ENCODE measurements around the gene KIF4A. TPM values are rescaled to one million over a fixed set of nuclear protein-coding genes. Genes with fewer than 3 reads are reported as not detected.

KIF4A gene
- total and polyA plus RNA-seq, 9 of the 15 experiments (the other 6 are each of a cell fraction or from before 2014, with no cell fraction given), result 13.0 to 42.7 (median 35.9) TPM

DNA sequence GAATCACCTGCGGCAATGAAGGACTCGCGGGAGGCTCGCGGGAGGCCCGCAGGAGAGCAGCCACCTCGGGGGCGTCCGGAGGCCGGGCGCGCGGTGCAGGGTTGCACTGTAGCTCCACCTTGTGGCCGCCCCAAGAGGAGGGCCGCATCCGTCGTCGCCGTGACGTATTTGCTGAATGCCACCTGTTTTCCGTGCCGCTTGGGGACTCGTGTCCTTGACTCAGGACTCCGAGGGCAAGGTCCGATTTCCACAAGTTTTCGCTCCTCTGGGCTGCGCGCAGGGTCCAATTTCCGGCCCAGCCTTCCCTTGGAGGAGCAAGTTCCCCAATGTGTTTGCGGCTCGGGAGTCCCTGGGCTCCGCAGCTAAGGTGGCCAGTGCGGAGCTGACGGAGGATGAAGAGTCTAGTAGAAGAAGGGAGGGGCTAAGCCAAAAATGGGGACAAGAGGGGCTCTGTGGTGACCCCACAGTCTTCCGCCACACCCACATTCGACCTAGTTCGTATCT lies 144.0 kb downstream of the KIF4A start (continued):
- TF ChIP-seq L3MBTL2 (IDR thresholded peaks at IDR 0.05), result peak; percentile 83
- TF ChIP-seq ZBTB43 (CRISPR knock-in tag; IDR thresholded peaks at IDR 0.05), result no peak
- TF ChIP-seq ZKSCAN1 (IDR thresholded peaks at IDR 0.05; ENCODE audit: low read depth, low read length), result no peak
- TF ChIP-seq, protein P1, sequence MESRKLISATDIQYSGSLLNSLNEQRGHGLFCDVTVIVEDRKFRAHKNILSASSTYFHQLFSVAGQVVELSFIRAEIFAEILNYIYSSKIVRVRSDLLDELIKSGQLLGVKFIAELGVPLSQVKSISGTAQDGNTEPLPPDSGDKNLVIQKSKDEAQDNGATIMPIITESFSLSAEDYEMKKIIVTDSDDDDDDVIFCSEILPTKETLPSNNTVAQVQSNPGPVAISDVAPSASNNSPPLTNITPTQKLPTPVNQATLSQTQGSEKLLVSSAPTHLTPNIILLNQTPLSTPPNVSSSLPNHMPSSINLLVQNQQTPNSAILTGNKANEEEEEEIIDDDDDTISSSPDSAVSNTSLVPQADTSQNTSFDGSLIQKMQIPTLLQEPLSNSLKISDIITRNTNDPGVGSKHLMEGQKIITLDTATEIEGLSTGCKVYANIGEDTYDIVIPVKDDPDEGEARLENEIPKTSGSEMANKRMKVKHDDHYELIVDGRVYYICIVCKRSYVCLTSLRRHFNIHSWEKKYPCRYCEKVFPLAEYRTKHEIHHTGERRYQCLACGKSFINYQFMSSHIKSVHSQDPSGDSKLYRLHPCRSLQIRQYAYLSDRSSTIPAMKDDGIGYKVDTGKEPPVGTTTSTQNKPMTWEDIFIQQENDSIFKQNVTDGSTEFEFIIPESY (CRISPR knock-in tag; IDR thresholded peaks at IDR 0.05), result peak; percentile 56; the same call in 1 of the 2 replicates
- no peak for TF ChIP-seq PTRF (tag; IDR thresholded peaks at IDR 0.05)
- no peak for TF ChIP-seq TFE3 (CRISPR knock-in tag; IDR thresholded peaks at IDR 0.05)
- TF ChIP-seq MAZ (CRISPR knock-in tag; conservative IDR thresholded peaks at IDR 0.05 in 1 of 2, IDR thresholded peaks at IDR 0.05 in 1 of 2), result no peak
- no peak for TF ChIP-seq CCNT2 (IDR thresholded peaks at IDR 0.05; ENCODE audit: borderline replicate concordance, extremely low read depth, insufficient read length, low read depth, low read length)
- TF ChIP-seq BMI1 (IDR thresholded peaks at IDR 0.05; ENCODE audit: low read length), result no peak
- TF ChIP-seq SMARCA5 (IDR thresholded peaks at IDR 0.05), result no peak
- no peak for TF ChIP-seq GABPA (tag; conservative IDR thresholded peaks at IDR 0.05; ENCODE audit: low read depth)
- no peak for TF ChIP-seq BRCA1 (IDR thresholded peaks at IDR 0.05)
- TF ChIP-seq BRCA1 (CRISPR knock-in tag; IDR thresholded peaks at IDR 0.05), result no peak
- TF ChIP-seq ZNF232 (CRISPR knock-in tag; IDR thresholded peaks at IDR 0.05), result peak; percentile 64; the same call in 1 of the 2 replicates
- TF ChIP-seq, protein P2, sequence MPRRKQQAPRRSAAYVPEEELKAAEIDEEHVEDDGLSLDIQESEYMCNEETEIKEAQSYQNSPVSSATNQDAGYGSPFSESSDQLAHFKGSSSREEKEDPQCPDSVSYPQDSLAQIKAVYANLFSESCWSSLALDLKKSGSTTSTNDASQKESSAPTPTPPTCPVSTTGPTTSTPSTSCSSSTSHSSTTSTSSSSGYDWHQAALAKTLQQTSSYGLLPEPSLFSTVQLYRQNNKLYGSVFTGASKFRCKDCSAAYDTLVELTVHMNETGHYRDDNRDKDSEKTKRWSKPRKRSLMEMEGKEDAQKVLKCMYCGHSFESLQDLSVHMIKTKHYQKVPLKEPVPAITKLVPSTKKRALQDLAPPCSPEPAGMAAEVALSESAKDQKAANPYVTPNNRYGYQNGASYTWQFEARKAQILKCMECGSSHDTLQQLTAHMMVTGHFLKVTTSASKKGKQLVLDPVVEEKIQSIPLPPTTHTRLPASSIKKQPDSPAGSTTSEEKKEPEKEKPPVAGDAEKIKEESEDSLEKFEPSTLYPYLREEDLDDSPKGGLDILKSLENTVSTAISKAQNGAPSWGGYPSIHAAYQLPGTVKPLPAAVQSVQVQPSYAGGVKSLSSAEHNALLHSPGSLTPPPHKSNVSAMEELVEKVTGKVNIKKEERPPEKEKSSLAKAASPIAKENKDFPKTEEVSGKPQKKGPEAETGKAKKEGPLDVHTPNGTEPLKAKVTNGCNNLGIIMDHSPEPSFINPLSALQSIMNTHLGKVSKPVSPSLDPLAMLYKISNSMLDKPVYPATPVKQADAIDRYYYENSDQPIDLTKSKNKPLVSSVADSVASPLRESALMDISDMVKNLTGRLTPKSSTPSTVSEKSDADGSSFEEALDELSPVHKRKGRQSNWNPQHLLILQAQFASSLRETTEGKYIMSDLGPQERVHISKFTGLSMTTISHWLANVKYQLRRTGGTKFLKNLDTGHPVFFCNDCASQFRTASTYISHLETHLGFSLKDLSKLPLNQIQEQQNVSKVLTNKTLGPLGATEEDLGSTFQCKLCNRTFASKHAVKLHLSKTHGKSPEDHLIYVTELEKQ (CRISPR knock-in tag; IDR thresholded peaks at IDR 0.05), result no peak
- TF ChIP-seq YY1 (IDR thresholded peaks at IDR 0.05; ENCODE audit: borderline replicate concordance in 1 of 3, control insufficient read depth in 1 of 3, extremely low read depth in 1 of 3, insufficient read depth in 3 of 3, insufficient read length in 1 of 3, insufficient replicate concordance in 2 of 3, low read depth in 1 of 3, low read length in 2 of 3), result peak in 1 of 3 experiments; percentile 27
- TF ChIP-seq ESRRA (IDR thresholded peaks at IDR 0.05; ENCODE audit: borderline replicate concordance, low read depth), result peak; percentile 89
- TF ChIP-seq ATF4 (CRISPR knock-in tag; IDR thresholded peaks at IDR 0.05), result no peak
- TF ChIP-seq MAFG (tag; conservative IDR thresholded peaks at IDR 0.05), result no peak

Measured in K562 (cell line).